ENCODE data around the gene ARL8A. TPM values are rescaled to one million over a fixed set of nuclear protein-coding genes. Genes with fewer than 3 reads are reported as not detected.
"Not testable (repeated sequence)": the region's sequence is repeated elsewhere in the genome, so short reads cannot be mapped to it uniquely, and the experiment has no call there.

The ARL8A gene
- total RNA-seq, 1 donor from 2014 or later: 95.1 TPM

DNA sequence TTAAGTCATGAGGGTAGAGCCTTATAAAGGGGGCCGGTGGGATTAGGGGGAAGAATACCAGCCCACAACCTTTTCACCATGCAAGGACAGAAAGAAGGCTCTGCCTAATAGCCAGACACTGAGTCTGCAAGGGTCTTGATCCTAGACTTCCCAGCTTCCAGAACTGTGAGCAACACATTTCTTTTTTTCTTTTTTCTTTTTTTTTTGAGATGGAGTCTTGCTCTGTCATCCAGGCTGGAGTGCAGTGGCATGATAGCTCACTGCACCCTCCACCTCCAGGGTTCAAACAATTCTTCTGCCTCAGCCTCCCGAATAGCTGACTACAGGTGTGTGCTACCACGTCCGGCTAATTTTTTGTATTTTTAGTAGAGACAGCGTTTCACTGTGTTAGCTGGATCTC is 1.7 kb upstream of the ARL8A start:
- no peaks in the 10 kb centered on the region for H3K9me3 Mint-ChIP-seq (ENCODE audit: low read depth)
- H3K36me3 Mint-ChIP-seq (ENCODE audit: low read depth): peaks cover 1% of the 10 kb centered on the region
- no peaks in the 10 kb centered on the region for H3K27me3 Mint-ChIP-seq (ENCODE audit: low read depth)
- peaks cover 32% of the 10 kb centered on the region for H3K4me1 Mint-ChIP-seq (ENCODE audit: low read depth)
- no peak overlapping the region for H3K4me3 Mint-ChIP-seq (ENCODE audit: unreplicated experiment)
- no peak for DNase-seq (ENCODE audit: low spot score)
- TF ChIP-seq, protein P1, sequence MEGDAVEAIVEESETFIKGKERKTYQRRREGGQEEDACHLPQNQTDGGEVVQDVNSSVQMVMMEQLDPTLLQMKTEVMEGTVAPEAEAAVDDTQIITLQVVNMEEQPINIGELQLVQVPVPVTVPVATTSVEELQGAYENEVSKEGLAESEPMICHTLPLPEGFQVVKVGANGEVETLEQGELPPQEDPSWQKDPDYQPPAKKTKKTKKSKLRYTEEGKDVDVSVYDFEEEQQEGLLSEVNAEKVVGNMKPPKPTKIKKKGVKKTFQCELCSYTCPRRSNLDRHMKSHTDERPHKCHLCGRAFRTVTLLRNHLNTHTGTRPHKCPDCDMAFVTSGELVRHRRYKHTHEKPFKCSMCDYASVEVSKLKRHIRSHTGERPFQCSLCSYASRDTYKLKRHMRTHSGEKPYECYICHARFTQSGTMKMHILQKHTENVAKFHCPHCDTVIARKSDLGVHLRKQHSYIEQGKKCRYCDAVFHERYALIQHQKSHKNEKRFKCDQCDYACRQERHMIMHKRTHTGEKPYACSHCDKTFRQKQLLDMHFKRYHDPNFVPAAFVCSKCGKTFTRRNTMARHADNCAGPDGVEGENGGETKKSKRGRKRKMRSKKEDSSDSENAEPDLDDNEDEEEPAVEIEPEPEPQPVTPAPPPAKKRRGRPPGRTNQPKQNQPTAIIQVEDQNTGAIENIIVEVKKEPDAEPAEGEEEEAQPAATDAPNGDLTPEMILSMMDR (IDR thresholded peaks at IDR 0.05): no peak
- H3K27ac Mint-ChIP-seq (ENCODE audit: unreplicated experiment): no peak overlapping the region

DNA sequence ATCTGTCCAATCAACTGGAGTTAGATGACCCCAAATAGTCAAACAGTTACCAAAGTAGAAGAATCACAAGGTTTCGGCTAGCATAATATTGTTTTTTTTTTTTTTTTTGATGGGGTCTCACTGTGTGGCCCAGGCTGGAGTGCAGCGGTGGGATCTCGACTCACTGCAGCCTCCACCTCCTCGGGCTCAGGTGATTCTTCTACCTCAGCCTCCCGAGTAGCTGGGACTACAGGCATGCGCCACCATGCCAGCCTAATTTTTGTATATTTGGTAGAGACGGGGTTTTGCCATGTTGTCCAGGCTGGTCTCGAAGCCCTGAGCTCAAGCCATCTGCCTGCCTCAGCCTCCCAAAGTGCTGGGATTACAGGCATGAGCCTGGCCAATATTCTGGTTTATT is 1.2 kb upstream of the ARL8A start:
- H3K36me3 Mint-ChIP-seq (ENCODE audit: low read depth); H3K4me3 Mint-ChIP-seq (ENCODE audit: unreplicated experiment); DNase-seq (ENCODE audit: low spot score); H3K9me3 Mint-ChIP-seq (ENCODE audit: low read depth); H3K27ac Mint-ChIP-seq (ENCODE audit: unreplicated experiment); H3K27me3 Mint-ChIP-seq (ENCODE audit: low read depth): not testable (repeated sequence)
- peaks cover 37% of the 10 kb centered on the region for H3K4me1 Mint-ChIP-seq (ENCODE audit: low read depth)

DNA sequence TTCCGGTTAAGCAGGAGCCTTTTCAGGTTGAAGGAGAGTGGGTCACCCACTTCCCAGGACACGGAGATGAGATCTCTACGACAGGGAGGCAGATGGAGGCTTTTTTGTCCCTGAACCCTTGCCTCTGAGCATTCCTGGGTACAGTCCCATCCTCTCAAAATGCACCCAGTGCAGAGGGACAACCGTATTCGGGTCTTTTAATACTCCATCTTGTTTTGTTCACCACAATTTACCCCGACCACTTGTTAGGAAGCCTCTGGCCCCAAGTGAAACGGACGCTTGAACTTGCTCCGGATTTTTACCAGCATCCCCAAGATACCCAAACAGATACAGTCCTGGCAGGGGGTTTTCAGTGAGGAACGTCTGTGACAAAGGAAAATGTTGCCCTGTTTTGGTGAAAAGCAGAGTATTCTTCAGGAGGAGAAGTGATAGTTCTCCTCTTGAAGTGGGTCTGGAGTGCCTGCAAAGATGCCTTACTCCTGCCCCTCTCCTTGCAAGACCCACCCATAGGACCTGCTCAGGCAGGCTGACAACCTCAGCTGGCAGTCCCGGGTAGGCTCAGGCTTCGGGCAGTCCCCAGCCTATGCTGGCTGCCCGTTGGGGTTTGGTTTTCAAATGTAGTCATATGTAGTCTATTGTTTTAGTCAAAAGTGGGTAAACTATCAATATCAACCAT is 669 bp upstream of the ARL8A start:
- Mint-ChIP-seq H3K36me3 (ENCODE audit: low read depth) (peaks cover 1% of the 10 kb centered on the region), H3K27me3 (ENCODE audit: low read depth) (no peaks in the 10 kb centered on the region), H3K4me3 (ENCODE audit: unreplicated experiment) (peak overlapping the region; percentile 79), H3K27ac (ENCODE audit: unreplicated experiment) (peak overlapping the region; percentile 59), H3K9me3 (ENCODE audit: low read depth) (no peaks in the 10 kb centered on the region), H3K4me1 (ENCODE audit: low read depth) (peaks cover 37% of the 10 kb centered on the region)
- TF ChIP-seq, protein P1 (IDR thresholded peaks at IDR 0.05): no peak
- DNase-seq (ENCODE audit: low spot score): no peak

DNA sequence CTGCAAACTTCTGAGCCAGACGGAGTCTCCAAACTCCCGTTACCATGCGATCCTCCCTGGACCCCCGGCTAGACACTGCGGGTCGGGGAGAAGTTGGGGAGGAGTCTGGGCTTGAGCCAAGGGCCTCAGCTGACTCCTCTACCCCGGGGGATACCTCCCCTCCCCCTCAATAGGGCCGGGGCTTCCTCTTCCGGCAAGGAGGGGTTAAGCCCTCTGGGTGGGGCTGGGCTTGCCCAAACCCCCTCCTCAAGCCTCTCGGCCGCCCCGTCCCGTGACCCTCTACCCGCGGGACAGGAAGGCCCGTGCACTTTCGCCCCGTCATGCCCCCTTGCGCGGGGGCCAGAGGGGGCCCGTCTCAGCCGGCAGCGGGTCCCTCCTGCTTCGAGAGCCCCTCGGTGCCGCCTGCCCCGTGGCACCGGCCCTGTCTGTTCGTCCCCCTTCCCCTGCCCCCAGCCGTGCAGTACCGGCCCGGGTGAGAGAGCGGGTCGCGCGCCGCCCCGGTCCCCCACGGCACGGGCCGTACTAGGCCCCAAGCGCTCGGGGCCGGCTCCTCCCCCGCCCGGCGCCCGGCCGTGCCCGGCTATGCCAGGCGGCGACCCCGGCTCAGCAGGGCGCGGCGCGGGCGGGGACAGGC is 652 bp downstream of the ARL8A start:
- no peaks in the 10 kb centered on the region for H3K27me3 Mint-ChIP-seq (ENCODE audit: low read depth)
- H3K9me3 Mint-ChIP-seq (ENCODE audit: low read depth): no peaks in the 10 kb centered on the region
- H3K27ac Mint-ChIP-seq (ENCODE audit: unreplicated experiment): peak overlapping the region; percentile 90
- no peak for DNase-seq (ENCODE audit: low spot score)
- peaks cover 1% of the 10 kb centered on the region for H3K36me3 Mint-ChIP-seq (ENCODE audit: low read depth)
- H3K4me3 Mint-ChIP-seq (ENCODE audit: unreplicated experiment): peak overlapping the region; percentile 94
- H3K4me1 Mint-ChIP-seq (ENCODE audit: low read depth): peaks cover 31% of the 10 kb centered on the region
- TF ChIP-seq, protein P1 (IDR thresholded peaks at IDR 0.05): no peak

DNA sequence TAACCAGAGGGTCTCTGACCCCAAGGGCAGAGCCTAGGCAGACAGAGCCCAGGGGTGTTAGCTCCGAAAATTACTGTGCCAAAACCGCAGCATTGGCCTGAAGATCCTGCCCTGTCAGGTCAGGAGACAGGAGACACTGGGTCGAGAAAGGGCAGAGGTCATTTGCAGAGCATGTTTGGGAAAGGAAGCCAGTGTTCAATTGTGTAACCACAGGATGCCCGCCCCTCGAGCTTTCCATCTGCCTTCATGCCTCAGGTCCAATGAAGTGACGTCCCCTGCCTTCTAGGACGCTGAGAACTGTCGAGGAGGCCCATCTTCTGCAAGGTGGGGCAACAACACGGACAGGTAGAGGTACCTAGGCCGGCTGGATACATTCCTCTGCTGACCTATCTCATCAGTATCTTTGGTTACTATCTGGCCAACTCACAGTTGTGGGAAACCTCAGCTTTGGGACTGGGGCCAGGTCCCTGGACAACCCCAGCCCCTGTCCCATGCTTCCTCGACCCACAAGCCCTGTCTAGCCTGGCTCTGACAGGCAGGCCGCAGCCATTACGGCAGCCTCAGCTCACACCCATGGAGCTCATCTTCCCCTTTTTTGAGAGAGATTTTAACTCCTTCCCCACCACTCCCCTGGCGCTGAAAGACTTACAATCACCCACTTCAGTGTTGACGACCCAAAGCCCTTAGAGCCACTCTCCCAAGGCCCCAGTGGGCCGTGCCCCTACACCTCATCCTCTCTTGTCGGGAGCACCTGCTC is 1.3 kb downstream of the ARL8A start:
- Mint-ChIP-seq H3K36me3 (ENCODE audit: low read depth) (peaks cover 1% of the 10 kb centered on the region), H3K9me3 (ENCODE audit: low read depth) (no peaks in the 10 kb centered on the region), H3K27me3 (ENCODE audit: low read depth) (no peaks in the 10 kb centered on the region), H3K27ac (ENCODE audit: unreplicated experiment) (peak overlapping the region; percentile 90), H3K4me3 (ENCODE audit: unreplicated experiment) (peak overlapping the region; percentile 94), H3K4me1 (ENCODE audit: low read depth) (peaks cover 34% of the 10 kb centered on the region)
- TF ChIP-seq, protein P1 (IDR thresholded peaks at IDR 0.05): no peak
- DNase-seq (ENCODE audit: low spot score): no peak

DNA sequence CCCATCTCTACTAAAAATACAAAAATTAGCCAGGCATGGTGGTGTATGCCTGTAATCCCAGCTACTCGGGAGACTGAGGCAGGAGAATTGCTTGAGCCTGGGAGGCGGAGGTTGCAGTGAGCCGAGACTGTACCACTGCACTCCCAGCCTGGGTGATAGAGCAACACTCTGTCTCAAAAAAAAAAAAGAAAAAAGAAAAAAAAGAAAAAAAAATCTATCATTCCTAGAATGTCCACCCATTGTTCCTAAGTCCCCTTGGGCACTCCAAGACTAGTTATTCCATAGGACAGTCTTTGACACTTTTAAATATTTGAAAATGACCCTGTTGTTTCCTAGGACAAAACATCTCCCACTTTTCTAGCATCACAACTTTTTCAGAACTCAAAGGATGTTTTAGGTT is 3.1 kb downstream of the ARL8A start:
- not testable (repeated sequence) for H3K27me3 Mint-ChIP-seq (ENCODE audit: low read depth)

More for the DNA sequence above, 3.1 kb downstream of the ARL8A start:
- H3K27ac Mint-ChIP-seq (ENCODE audit: unreplicated experiment); H3K4me3 Mint-ChIP-seq (ENCODE audit: unreplicated experiment); H3K36me3 Mint-ChIP-seq (ENCODE audit: low read depth); DNase-seq (ENCODE audit: low spot score); H3K9me3 Mint-ChIP-seq (ENCODE audit: low read depth): not testable (repeated sequence)
- peaks cover 34% of the 10 kb centered on the region for H3K4me1 Mint-ChIP-seq (ENCODE audit: low read depth)
